Occipital lobe (tissue), 2 donors: ENCODE data around the gene TSHZ2. TPM values are rescaled to one million over a fixed set of nuclear protein-coding genes. Genes with fewer than 3 reads are reported as not detected.

ENCODE experiments used
- DNase-seq: peaks from one replicate; lab custom pipeline; 2025; lab: John Stamatoyannopoulos, UW
- total RNA-seq: library from RNA; depleted of rRNA; stranded (reverse); fragments of >200 nt; gene quantifications from one replicate; pipeline ENCODE4 v1.2.3, GENCODE V29; 2014

The TSHZ2 gene, protein sequence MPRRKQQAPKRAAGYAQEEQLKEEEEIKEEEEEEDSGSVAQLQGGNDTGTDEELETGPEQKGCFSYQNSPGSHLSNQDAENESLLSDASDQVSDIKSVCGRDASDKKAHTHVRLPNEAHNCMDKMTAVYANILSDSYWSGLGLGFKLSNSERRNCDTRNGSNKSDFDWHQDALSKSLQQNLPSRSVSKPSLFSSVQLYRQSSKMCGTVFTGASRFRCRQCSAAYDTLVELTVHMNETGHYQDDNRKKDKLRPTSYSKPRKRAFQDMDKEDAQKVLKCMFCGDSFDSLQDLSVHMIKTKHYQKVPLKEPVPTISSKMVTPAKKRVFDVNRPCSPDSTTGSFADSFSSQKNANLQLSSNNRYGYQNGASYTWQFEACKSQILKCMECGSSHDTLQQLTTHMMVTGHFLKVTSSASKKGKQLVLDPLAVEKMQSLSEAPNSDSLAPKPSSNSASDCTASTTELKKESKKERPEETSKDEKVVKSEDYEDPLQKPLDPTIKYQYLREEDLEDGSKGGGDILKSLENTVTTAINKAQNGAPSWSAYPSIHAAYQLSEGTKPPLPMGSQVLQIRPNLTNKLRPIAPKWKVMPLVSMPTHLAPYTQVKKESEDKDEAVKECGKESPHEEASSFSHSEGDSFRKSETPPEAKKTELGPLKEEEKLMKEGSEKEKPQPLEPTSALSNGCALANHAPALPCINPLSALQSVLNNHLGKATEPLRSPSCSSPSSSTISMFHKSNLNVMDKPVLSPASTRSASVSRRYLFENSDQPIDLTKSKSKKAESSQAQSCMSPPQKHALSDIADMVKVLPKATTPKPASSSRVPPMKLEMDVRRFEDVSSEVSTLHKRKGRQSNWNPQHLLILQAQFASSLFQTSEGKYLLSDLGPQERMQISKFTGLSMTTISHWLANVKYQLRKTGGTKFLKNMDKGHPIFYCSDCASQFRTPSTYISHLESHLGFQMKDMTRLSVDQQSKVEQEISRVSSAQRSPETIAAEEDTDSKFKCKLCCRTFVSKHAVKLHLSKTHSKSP (N-terminal part only)
- total RNA-seq: 0.31 TPM

DNA sequence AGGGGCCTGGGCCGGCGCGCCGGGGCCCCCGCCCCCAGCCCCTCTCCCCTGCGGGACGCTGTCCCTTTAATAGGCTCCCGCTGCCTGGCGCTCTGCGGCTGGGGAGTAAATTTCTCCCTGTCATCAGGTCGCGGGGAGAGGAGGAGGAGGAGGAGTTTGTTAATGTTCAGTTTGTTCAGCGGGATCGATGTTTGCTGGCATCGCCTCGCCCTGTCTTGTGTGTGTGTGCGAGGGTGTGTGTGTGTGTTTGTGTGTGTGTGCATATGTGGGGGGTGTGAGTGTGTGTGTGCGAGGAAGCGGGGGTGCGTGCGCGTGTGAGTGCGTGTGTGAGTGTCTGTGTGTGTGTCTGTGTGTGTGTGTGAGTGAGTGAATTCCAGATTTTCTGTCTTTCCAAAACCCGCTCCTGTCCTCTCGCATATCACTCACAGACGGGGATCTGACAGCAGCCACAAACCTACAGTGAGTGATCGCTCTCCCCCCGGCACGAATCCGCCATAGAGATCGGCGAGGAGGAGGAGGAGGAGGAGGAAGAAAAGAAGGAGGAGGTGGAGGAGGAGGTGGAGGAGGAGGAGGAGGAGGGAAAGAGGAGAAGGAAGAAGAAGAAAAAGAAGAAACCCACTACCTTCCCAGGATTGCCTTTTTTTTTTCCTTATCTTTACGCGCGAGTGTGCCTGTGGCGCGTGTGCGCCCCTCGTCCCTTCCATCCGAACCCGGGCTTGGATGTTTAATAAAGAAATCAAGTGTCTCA, at the start of gene TSHZ2:
Gene TSHZ2 (plus strand): TSS at position 169 of the 748 bp plus-strand sequence. CDS start 936 bp downstream, outside the sequence.
- DNase-seq: peak; percentile 17

DNA sequence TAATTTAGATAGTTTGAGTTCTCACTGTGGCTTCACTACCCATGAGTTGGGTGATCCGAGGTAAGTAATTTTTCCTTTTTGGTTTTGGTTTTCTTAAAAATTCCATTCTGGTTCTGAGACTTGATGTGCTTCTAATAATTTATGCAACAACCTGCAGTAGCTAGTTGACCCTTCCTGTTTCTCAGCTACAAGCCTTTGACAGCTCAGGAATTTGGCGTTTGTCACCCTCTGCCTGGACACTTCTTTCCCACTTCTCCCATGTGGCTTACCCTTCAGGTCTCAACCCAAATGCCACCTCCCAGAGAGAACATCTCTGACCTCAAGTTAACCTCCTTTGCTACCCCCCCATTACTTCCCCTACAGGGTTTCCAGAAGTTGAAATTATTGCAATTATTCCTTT, 49.7 kb upstream of the TSHZ2 start:
- DNase-seq: no peak

DNA sequence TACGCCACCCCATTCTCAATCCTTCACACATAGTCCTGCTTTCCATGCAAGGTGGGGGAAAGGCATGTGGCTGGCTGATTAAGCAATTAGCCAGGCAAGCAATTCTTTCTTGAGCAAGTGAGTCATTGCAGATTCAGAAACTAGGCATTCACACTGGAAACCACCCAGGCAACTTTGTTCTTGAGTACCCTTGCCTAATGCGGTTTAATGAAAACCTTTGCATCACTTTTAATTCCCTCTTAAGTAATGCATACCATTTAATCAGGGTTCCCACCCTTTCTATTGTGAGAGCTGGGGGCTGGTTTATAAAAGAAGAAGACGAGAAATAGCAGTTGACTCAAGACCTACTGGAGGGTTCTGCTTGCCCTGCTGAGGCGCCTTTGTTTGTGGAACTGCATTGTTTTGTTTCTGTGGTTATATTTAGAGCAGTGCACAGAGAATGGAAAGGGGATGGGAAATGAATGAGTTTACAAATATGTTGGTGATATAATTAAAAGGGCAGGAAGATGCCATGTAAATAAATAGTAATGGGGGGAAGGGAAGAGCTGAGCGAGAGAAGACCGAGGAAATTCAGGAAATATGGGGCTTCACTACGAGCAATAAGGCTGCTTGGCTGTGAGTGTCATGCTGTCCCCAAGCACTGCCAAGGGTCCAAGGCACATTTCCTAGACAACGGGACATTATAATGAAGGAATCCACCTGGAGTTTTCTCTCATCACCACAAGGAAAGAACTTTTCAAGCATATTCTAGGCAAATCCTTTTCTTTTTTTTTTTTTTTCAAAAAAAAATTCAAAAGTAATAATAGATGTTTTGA, 48.8 kb upstream of the TSHZ2 start:
- no peak for DNase-seq

DNA sequence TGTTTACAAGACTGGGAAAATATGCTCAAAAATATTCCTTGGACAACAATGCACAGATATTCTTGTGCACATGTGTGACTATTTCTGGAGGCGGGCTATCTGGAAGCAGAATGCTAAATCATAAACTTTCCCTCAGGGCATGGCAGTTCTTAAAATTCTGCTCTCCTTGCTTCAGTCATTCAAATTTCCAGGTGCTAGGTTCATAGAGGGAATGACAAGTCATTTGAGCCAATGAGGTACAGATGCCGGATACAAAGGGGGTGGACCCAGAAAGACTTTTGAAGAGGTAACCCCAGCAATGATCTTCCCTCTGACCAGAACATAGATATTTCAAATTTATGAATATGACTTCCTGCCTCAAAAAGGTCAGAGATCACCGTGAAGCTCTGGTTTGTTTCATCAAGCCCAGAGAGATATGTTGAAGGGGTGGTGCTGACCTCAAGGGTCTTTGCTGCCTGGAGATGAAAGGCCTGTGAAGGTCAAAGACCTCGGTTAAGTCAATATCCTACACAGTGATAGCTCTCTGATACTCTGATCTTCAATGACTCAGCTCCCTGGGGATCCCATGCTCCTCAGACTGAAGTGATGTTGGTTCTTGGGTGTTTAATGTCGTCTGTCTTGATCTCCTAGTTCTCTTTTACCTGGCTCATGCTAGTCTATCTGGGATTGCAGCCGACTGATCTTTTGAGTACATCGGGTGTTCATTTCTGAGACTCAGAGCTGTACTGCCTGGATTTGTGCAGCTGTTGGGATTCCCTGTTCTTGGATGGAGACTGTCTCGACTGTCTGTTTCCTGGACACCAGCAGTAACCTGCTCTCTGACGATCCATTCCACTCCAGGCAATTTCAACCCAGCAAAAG, 47.5 kb upstream of the TSHZ2 start:
- DNase-seq: no peak

DNA sequence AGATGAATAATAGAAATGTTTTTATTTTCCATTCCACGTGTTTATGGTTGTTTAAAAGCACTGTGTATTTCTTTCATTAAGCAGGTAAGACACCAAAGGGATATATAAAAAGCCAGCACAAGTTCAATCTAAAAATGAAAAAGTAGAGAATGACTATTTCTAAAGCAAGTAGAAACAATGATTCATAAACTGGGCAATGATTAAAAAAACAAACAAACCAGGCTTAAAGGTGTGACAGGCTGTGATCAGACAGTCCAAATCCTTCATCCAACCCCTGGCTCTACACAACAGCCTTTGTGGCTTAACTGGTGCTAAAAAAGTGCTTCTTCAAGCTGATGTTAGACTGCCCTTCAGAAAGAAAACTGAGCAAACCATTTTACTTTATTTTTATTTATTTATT, 45.7 kb upstream of the TSHZ2 start:
- no peak for DNase-seq

DNA sequence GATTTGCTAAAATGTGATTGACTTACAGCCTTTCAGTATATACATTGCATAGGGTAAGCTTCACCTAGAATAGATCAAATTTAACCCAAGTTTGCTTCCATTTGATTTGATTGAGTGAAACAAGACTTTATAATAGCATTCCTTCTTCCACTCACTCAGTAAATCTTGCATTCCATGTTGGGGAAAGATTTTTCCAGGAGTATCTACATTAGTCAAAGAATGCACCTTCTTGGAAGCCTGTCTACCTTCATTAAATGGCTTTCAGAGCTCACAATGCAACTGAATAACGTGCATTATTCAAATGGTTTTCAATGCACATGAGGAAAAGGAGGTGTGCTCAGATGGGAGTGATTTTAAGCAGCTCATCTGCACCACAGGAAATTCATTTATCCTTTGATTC, 38.3 kb upstream of the TSHZ2 start:
- no peak for DNase-seq

DNA sequence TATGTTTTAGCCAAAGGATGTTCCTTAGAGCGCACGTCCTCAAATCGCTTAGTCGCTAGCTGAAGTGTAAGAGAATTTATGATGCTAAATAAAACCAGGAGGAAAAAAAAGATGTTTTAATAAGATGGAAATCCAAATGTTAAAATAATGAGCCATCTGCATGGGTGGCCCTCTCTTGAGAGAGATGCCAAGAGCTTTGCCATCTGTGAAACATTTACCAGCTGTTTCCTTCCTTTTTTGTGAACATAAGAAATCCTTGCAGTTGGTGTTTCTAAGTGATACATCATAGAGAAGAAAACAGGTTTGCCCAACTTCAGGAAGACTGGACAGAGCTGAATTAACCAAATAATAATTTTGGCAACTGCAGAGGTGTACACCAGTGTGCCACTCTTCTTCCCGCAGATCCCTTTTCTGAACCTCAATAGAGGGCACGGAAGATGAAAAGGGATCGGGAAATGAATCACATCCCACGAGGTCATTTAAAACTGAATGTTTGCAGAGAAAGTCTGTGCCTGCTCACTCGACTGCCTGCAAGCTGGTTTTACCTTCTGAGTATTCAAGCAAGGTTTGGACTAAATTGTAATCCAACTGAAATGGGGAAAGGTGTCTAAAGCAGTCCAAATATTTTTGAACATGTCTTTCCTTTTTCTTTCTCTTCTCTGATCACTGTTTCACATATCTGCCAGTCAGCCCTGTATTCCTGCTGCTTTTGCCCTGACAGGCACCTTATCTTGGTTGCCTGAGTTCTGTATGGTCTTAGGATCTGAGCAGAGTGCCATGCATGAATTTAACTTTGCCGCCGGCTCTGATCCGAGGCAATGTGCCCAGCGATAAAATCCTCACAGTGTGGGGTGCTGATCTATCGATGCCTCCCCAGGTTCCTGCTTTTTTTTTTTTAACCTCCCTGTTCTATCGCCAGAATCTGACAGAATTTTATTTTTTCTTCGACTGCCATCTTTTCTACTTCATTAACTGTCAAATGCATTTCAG, 35.5 kb upstream of the TSHZ2 start:
- no peak for DNase-seq

DNA sequence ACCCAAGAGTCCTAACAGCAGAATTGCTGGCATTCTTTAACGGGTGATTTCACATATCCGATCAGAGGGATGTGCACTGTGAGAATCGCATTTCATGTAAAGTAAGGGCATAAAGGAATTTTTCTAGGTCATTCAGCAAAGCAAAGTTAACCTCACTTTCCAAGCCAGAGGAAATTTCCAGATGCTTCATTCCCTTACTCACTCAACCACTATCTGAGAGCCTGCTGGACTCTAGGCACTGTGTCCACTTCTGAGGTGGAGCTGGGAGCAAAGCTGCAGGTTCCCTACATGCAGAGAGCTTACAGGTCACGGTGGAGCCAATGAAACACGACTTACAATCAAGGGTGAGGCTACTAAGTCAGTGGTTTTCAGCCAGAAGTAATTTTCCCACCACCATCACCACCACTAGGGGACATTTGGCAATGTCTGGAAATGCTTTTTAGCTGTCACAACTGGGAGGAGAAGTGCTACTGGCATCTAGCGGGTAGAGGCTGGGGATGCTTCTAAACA, 34.5 kb upstream of the TSHZ2 start:
- no peak for DNase-seq

DNA sequence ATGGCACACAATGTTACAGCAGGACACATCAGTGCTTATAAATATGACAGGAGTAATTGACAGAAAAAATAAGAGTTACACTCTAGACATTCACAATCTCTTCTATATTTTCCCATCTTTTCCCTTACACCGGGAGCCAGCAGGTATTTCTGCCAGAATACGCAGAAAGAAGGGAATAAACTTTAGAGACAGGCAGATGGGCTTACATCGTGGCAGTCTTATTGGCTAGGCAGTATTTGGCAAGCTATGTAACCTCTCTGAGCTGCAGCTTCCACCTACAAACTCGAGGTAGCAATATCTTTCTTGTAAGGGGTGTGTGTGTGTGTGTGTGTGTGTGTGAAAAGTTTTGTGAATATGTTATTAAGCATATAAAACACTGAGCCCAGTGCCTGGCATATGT, 33.0 kb upstream of the TSHZ2 start:
- DNase-seq: no peak

DNA sequence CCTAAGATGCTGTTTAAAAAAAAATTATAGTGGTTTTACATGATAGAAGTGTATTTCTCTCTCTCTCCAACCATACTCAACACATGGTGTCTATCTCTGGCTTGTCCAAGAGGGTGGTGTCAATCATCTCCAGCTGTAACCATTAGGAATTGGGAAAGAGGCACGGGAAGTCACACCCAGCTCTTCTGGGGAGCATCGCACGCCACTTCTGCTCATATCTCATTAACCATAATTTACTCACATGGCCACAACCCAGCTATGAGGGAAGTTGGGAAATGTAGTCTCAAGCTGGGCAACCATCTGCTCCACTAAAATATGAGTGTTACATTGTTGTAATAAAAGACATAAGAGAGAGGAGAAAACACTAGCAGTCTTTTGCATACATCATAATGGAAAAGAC, 30.4 kb upstream of the TSHZ2 start:
- no peak for DNase-seq

DNA sequence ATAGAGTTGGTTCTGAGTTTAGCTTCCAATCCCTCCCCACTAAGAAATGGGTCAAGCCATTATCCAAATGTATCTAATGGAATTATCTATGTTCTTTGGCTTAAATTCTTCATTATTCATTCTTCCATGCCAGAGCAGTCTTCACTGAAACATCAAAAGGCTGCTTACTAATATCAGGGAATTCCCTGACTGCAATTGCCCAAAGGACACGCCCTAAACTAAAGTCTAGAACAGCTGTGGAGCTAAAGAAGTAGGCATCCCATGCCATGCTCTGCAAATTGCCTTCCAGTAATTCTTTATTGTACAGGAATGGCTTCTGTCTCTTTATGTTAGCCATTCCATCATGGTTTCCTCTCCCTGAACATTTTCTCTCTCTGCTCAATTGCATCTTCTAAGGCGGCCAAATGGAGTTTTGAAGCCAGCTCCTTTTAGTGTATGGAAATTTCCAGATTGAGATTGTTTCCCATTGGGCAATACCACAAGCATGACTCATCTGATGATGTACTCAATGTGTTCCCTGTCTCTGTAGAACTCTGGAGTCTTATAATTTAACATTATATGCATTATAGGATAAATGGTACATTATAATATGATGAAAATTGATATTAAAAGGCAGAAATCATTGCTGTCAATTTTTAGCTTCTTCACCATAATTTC, 28.8 kb upstream of the TSHZ2 start:
- no peak for DNase-seq

DNA sequence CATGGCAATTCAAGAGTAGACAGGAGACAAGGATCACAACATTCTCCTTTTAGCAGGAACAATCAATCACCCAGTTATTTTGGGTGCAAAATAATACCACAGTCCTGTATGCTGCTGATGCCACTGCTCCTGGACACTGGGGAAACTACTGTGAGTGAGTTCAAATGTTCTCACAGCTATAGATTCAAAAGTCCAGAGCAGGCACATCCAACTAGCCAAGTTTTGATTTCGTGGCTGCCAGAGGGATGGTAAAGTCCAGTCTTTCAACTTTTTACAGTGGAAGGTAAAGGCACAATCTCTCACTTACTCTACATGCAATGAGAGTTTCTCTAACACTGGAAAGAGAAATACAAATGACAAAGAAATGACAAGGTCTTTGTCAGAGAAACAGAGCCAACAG, 26.9 kb upstream of the TSHZ2 start:
- no peak for DNase-seq

DNA sequence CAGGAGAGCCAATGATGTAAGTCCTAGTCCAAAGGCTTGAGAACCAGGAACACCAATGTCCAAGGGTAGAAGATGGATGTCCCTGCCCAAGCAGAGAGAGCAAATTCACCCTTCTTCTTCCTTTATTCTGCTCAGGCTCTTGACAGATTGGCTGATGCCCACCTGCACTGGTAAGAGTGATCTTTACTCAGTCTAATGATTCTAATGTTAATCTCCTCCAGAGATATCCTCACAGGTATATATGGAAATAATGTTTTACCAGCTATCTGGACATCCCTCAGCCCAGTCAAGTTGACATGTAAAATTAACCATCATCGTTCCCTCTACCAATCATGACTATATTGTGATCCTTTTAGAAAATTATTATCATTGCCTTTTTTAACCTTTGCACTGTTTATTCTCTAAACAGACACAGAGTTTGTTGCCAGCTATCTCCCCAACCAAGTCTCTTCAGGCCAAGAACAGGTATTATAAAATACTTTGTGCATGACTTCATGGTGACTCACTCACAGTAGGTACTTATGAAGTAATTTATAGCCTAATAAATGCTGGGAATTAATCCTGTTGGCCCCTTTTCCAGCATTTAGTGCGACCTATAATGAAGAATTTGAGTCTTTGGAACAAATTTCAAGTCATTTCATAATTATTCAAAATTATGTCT, 26.2 kb upstream of the TSHZ2 start:
- no peak for DNase-seq

DNA sequence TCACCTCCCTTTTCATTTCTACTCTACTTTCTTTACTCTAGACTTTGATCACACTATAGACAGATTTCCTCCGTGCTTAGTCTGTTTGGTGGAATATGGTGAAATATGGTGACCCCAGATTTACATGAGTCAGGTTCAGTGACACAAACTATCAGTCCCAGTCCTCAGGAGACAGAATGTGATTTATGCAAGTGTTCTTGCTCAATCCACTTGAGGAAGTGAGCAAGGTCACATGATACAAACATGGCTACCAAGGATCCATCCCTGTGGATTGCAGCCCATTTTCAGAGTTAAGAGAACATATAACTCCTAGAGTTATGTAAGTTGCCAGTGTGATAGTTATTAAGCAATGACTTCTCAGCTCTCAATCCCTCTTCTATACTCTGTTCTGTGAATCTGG, 23.7 kb upstream of the TSHZ2 start:
- no peak for DNase-seq

DNA sequence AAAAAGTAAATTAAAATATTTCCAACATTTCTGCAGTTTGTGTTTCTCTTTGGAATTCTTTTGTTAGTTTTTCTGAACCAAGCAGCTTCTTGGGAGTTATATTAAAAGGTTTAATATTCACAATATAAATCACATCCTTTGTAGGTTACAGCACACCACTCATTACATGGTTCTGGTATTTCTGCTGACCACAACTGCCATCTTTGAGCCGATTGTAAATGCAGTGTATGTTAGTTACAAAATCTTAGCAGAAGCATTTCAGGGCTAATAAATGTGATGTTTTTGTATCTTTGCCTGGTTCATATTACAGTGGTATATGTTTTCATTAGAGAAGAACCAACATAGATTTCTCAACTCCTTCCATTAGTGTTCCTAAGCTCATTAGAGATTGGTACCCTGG, 19.1 kb upstream of the TSHZ2 start:
- DNase-seq: no peak

DNA sequence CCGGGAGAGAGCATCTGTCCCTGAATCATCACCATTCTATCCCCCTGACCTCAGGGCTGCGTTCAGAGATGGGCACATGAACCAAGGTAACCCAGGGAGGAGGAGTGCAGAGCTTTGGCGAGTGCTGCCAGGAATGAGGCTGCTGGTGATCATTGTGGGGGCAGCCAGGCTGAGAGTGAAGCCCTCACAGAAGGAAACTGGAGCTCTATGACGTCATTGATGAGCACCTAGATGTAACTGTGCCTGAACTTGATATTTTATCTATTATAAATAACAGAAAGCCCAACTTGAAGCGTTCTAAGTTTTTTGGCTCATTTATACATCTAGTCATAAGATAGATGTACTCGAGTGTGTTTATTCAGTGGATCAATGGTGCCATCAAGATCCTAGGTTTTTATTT, 17.3 kb upstream of the TSHZ2 start:
- no peak for DNase-seq

DNA sequence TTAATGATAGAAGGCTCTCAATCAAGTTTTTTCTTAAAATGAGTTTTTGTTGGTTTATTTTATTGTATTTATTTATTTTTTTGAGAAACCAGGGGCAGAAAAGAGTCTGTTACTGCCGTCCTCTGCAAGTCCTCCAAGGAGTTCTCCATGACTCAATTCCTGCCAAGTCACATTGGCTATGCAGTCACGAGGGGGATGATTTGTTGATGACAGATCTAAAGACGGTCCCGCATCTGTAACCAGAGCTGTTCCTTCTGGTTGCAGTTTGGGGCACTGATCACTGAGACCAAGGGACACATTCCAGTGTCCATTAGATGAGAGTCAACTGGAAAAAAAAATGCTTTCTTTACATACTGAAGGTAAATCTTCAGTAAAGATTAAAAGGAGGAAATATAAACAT, 13.9 kb upstream of the TSHZ2 start:
- no peak for DNase-seq
